Measurements from ENCODE around the gene TTLL11. TPM values are rescaled to one million over a fixed set of nuclear protein-coding genes. Genes with fewer than 3 reads are reported as not detected.

Gene TTLL11, protein sequence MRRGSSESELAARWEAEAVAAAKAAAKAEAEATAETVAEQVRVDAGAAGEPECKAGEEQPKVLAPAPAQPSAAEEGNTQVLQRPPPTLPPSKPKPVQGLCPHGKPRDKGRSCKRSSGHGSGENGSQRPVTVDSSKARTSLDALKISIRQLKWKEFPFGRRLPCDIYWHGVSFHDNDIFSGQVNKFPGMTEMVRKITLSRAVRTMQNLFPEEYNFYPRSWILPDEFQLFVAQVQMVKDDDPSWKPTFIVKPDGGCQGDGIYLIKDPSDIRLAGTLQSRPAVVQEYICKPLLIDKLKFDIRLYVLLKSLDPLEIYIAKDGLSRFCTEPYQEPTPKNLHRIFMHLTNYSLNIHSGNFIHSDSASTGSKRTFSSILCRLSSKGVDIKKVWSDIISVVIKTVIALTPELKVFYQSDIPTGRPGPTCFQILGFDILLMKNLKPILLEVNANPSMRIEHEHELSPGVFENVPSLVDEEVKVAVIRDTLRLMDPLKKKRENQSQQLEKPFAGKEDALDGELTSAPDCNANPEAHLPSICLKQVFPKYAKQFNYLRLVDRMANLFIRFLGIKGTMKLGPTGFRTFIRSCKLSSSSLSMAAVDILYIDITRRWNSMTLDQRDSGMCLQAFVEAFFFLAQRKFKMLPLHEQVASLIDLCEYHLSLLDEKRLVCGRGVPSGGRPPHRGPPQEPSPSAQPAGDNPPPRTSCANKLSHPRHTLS
- 1.9 and 3.2 TPM in 2 replicates for total RNA-seq

DNA sequence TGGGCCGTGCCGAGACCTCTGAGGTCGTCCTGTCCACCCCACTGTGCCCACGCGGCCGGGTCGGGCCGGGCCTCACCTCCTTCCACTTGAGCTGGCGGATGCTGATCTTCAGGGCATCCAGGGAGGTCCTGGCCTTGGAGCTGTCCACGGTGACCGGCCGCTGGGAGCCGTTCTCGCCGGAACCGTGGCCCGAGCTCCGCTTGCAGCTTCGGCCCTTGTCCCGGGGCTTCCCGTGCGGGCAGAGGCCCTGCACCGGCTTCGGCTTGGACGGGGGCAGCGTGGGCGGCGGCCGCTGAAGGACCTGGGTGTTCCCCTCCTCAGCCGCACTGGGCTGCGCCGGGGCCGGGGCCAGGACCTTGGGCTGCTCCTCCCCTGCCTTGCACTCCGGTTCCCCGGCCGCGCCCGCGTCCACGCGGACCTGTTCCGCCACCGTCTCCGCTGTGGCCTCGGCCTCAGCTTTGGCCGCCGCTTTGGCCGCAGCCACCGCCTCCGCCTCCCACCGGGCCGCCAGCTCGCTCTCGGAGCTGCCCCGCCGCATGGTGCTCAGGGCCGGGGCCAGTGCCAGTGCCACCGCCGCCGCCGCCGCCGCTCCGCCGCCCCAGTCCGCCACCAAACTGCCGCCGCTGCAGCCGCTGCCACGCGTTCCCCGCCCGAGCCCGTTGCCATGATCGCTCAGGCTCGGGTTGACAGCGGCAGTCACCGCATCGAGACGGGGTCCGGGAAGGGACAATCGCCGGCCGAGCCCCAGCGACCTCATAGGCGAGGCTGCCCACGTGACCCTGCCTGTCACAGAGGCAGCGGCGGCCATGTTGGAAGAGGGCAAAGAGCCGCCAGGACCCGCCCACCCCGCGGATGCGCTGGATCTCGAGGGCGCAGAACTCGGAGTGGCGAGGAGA is at the start of gene TTLL11:
TTLL11 (minus strand) TSS at position 698 of the 896 bp plus-strand sequence; CDS start at position 538, 160 bp downstream.

Other genes starting within 250 kb of the TTLL11 start
- gene NDUFA8, start 66.5 kb upstream of the TTLL11 start, total RNA-seq: 52.3 and 53.9 TPM in 2 replicates
- not detected in 2 replicates for gene MORN5, start 66.6 kb upstream of the TTLL11 start, total RNA-seq
- gene LHX6, start 135.6 kb upstream of the TTLL11 start, total RNA-seq: 0.16 and 1.0 TPM in 2 replicates
- 8.5 and 22.2 TPM in 2 replicates for gene RBM18, start 171.5 kb upstream of the TTLL11 start, total RNA-seq
- 32.7 and 34.3 TPM in 2 replicates for gene MRRF, start 171.6 kb upstream of the TTLL11 start, total RNA-seq

Data from epithelial cell of alveolus of lung (primary cell).